PC-9 (cell line): ENCODE data around the gene MKRN3. TPM values are rescaled to one million over a fixed set of nuclear protein-coding genes. Genes with fewer than 3 reads are reported as not detected.

ENCODE experiments used
- BruUV-seq: library from RNA; stranded (reverse); fragments of 400-500 nt; replicated peaks from 2 replicates; lab custom pipeline; 2021; lab: Mats Ljungman, UMichigan
- CTCF ChIA-PET: fragments of 300-600 bp; sonication (Branson Sonifier 250); formaldehyde crosslinking; loops from one replicate; lab custom pipeline; 2022; ENCODE audit warnings: antibody characterized with exemption; lab: Charles Lee
- POLR2A ChIA-PET: fragments of 300-600 bp; sonication (Branson Sonifier 250); formaldehyde crosslinking; loops from one replicate; lab custom pipeline; 2022; ENCODE audit warnings: antibody characterized with exemption; ENCODE audit not compliant: unreplicated experiment; lab: Charles Lee
- DNase-seq, 2 experiments: peaks; one replicate each; pipeline versions ENCODE4 v3.0.0 to v3.0.0-alpha.2; 2015 to 2022; ENCODE audit warnings: mixed read lengths in 1 of 2
- H2AFZ ChIP-seq: fragments of 200-600 bp; sonication (generic); 2 replicates; pipeline ENCODE4 v1.8.1; 2017; ENCODE audit warnings: antibody characterized with exemption
- H3F3A ChIP-seq: fragments of 200-600 bp; sonication (generic); 2 replicates; pipeline ENCODE4 v1.8.1; 2017; ENCODE audit warnings: antibody characterized with exemption, mild to moderate bottlenecking, low read depth; ENCODE audit not compliant: insufficient read depth
- H3K27ac ChIP-seq: fragments of 200-600 bp; sonication (generic); 2 replicates; pipeline ENCODE4 v1.6.1; 2016; ENCODE audit warnings: mixed run types
- H3K27me3 ChIP-seq: fragments of 200-600 bp; sonication (generic); 2 replicates; pipeline ENCODE4 v1.6.1; 2016; ENCODE audit warnings: low read depth, mixed run types; ENCODE audit not compliant: insufficient read depth
- H3K36me3 ChIP-seq: fragments of 200-600 bp; sonication (generic); 2 replicates; pipeline ENCODE4 v1.6.1; 2016; ENCODE audit warnings: low read depth, mixed run types
- H3K4me1 ChIP-seq: fragments of 200-600 bp; sonication (generic); replicated peaks from 2 replicates; pipeline ENCODE4 v1.6.1; 2016; ENCODE audit warnings: mixed run types; ENCODE audit not compliant: insufficient read depth
- H3K4me2 ChIP-seq: fragments of 200-600 bp; sonication (generic); 2 replicates; pipeline ENCODE4 v1.6.1; 2017; ENCODE audit warnings: mixed run types
- H3K4me3 ChIP-seq: fragments of 200-600 bp; sonication (generic); 2 replicates; pipeline ENCODE4 v1.6.1; 2016; ENCODE audit warnings: mixed run types
- H3K79me2 ChIP-seq: fragments of 200-600 bp; sonication (generic); 2 replicates; pipeline ENCODE4 v1.6.1; 2017; ENCODE audit warnings: low read depth, mixed run types
- H3K9me2 ChIP-seq: fragments of 200-600 bp; sonication (generic); 2 replicates; pipeline ENCODE4 v1.8.1; 2017; ENCODE audit warnings: mild to moderate bottlenecking; ENCODE audit not compliant: insufficient read depth
- H3K9me3 ChIP-seq: fragments of 200-600 bp; sonication (generic); 2 replicates; pipeline ENCODE4 v1.8.1; 2016; ENCODE audit warnings: low read depth; ENCODE audit not compliant: insufficient read depth
- H4K20me1 ChIP-seq: fragments of 200-600 bp; sonication (generic); 2 replicates; pipeline ENCODE4 v1.8.1; 2017; ENCODE audit not compliant: insufficient read depth
- CTCF ChIP-seq: fragments of 200-600 bp; sonication (generic); conservative IDR thresholded peaks from 2 replicates; pipeline ENCODE4 v1.6.1; 2017; ENCODE audit warnings: mixed run types, antibody characterized with exemption, mild to moderate bottlenecking, moderate library complexity
- EZH2 ChIP-seq: fragments of 200-600 bp; sonication (generic); IDR thresholded peaks from 2 replicates; pipeline ENCODE4 v1.8.0; 2017; ENCODE audit warnings: antibody characterized with exemption, low read depth
- intact Hi-C: fragments of 100-400 bp; cut with micrococcal nuclease; formaldehyde crosslinking; loops from one replicate; pipeline ENCODE4 v1.10.0; 2022; ENCODE audit not compliant: unreplicated experiment
- microRNA-seq: library from miRNA; unstranded; fragments of <30 nt; microRNA quantifications from one replicate; pipeline ENCODE4 v1.2.0, GENCODE V29; 2021; ENCODE audit warnings: borderline number of aligned reads, borderline replicate concordance
- total RNA-seq: library from RNA; stranded (reverse); gene quantifications from 2 replicates; pipeline ENCODE4 v1.2.3, GENCODE V29; 2021

MKRN3 gene
- total RNA-seq, 1 experiment from 2014 or later = 26.1 TPM

- H3K4me1 ChIP-seq = no peaks in the 10 kb centered on the region
- CTCF ChIA-PET = no interaction called here
- H3K79me2 ChIP-seq = no peaks in the 10 kb centered on the region
- H3K9me2 ChIP-seq = no peaks in the 10 kb centered on the region
- H3K27ac ChIP-seq = no peak overlapping the region
- H3F3A ChIP-seq = no peaks in the 10 kb centered on the region
- no peak overlapping the region for H2AFZ ChIP-seq
- H3K36me3 ChIP-seq = no peaks in the 10 kb centered on the region
- no peak overlapping the region for H3K4me3 ChIP-seq
- intact Hi-C loops = no loop called here
- POLR2A ChIA-PET = no interaction called here
- no peak for DNase-seq
- H3K4me2 ChIP-seq = no peak overlapping the region
- peaks cover 11% of the 10 kb centered on the region for H3K27me3 ChIP-seq
- TF ChIP-seq EZH2 = no peak
- TF ChIP-seq CTCF = no peak
- H3K9me3 ChIP-seq = no peaks in the 10 kb centered on the region
- H4K20me1 ChIP-seq = no peaks in the 10 kb centered on the region
- BruUV-seq = no TSS peak
Observed at GRCh38 chr15:23616536-23616935, 51.1 kb downstream of the MKRN3 start.

Small RNA genes within 50 kb of the gene (microRNA-seq; reads per million reads assigned to microRNA genes)
- not detected for gene MIR4508

Other genes starting within 250 kb of the MKRN3 start
- not detected in 2 replicates for gene GOLGA6L26, start 231.5 kb upstream of the MKRN3 start, total RNA-seq
- 0.09 TPM in 1 of 2 replicates, not detected in the other for gene GOLGA8S, start 210.9 kb upstream of the MKRN3 start, total RNA-seq
- not detected in 2 replicates for gene GOLGA6L2, start 118.4 kb upstream of the MKRN3 start, total RNA-seq
- not detected in 2 replicates for gene MAGEL2, start 82.2 kb downstream of the MKRN3 start, total RNA-seq
- gene NDN, start 121.6 kb downstream of the MKRN3 start, total RNA-seq = not detected in 2 replicates